ENCODE data around the gene PIK3C2G.
"Not testable (repeated sequence)": the region's sequence is repeated elsewhere in the genome, so short reads cannot be mapped to it uniquely, and the experiment has no call there.

PIK3C2G gene

DNA sequence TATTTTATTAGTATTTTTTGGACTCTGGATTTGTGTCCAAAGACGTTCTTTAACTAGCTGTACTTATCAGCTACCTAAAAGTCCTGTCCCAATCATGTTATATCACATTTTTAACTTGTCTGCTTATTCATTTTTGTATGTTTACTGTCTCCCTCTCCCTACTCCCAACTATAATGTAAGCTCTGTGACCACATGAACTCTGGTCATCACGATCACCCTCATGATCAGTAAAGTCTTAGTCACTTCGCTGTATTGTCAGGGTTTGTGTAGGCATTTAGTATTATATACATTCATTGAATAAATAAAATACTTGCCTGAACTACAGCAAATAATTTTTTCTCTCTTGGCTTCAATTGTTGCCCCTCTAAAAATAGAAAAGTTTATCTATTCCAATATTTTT lies 211.0 kb downstream of the PIK3C2G start:
- DNase-seq (ENCODE audit: low read depth): no peak

DNA sequence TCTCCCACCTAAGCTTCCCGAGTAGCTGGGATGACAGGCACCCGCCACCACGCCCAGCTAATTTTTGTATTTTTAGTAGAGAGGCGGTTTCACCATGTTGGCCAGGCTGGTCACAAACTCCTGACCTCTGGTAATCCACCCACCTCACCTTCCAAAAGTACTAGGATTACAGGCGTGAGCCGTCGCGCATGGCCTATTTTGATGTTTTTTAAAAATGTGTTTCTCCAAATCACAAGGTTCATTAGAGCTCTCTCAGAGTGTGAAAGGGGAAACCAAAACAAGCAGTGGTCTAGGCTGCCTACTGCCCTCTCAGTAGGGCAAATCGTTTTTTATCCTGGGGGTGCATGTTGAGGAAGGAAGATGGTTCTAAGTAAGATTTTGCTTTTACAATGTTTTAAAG lies 211.5 kb downstream of the PIK3C2G start:
- DNase-seq (ENCODE audit: low read depth): no peak

DNA sequence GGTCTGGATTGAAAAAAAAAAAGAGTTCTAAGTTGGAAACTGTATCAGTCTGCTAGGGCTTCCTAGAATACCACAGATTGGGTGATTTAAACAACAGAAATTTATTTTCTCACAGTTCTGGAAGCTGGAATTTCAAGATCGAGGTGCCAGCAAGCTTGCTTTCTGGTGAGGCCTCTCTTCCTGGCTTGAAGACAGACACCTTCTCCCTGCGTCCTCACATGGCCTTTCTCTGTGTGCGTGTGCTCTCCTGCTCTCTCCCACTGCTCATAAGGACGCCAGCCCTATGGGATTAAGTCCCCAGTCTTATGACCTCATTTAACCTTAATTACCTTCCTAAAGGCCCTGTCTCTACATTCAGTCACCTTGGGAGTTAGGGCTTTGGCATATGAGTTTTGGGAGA lies 215.5 kb downstream of the PIK3C2G start:
- DNase-seq (ENCODE audit: low read depth): no peak

DNA sequence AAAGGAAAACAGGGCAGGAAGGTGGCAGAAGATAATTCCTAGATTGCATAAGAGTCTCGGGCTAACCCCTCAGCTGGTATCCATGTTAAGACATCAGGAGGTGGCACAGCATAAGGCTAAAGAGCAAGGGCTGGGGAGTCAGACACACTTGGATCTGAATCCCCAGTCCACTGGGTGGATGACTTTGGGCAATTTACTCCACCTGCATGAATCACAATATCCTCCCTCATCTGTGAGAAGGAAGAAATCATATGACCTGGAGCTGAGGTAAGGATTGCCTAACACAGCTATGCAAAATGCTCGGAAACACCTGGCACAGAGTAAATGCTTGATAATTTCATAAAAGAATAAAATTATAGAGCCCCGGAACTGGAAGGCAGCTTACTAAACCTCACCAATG lies 217.9 kb downstream of the PIK3C2G start:
- DNase-seq (ENCODE audit: low read depth): no peak

DNA sequence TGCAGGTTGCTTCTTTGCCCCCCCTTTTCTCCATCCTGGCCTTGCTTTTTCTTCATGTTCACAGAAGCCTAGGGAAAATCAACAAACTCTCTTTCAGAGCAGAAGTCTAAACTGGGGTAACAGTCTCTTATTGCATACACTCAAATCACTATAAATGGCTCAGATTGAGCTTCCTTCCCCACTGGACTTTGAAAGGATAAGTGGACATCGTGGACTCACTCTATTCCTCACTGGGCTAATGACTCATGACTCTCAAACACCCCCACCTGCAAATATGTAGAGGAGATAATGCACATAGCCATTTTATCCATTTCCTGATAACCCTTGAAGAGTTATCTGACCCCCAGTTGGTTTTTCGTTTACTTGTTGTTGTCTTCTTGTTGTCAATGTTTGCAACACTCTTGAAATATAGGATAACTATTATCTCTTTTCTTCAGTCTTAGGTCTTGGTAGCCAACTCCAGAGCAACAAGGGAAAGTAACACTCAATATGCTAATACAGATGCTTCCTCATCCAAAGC lies 221.3 kb downstream of the PIK3C2G start:
- DNase-seq (ENCODE audit: low read depth): no peak

DNA sequence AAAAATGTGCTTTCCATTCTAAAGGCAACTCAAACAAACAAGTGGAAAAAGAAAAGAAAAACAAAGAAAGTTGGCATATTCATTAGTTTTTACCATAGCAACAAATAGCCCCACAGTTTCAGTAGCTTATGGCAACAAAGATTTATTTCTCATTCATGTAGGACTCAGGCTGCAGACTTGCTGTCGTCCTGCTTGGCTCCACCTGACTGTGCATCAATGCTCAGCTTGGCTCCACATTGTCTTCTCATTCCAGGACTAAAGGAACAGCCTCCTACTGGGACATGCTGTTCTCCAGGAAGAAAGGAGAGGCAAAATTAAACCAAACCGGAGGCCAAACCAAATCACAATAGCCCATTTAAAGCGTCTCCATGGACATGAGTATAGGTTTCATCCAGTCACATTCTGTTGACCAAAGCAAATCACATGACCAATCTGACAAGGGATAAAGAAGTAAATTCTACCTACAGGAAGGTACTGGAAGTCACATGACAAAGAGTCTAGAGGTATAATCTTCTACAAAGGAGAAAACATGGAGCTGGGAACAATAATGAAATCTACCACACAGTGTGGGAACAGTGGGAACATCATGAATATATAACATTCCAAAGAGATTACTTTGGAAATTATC lies 222.5 kb downstream of the PIK3C2G start:
- no peak for DNase-seq (ENCODE audit: low read depth)

DNA sequence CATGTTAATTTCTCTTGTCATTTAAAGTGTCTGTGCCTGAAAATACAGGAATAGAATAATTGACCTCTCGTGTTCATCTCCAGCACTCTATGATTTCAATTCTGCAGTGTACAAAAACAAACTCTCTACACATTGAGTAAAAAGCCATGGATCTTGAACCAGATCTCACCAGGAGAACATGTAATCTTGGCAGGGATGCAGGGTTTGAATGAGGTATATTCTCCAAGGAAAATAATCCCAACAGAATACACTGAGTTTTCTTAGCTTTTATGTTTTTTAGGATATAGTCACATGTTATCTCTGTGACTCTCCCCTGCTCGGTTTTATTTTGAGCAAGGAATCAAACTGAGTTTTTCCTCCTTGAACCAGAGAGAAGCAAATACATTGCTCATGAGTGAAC lies 224.7 kb downstream of the PIK3C2G start:
- no peak for DNase-seq (ENCODE audit: low read depth)

DNA sequence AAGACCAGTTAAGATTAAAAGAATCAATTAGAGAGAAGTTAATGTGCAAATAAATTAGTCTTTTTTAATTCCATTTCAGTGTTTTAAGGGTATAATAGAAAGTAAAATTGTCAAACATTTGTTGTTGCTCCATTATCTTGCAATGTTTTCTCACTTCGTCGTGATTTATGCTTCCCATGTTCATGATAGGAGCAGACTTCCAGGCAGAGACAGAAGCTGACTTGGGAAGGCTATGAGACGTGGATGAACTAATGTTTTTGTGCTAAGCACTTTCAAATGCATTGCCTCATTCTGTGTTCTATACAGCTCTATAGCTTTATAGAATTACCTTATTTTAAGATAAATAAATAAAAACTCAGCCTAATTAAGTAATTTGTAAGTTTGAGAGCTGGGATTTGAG lies 226.2 kb downstream of the PIK3C2G start:
- DNase-seq (ENCODE audit: low read depth): no peak

DNA sequence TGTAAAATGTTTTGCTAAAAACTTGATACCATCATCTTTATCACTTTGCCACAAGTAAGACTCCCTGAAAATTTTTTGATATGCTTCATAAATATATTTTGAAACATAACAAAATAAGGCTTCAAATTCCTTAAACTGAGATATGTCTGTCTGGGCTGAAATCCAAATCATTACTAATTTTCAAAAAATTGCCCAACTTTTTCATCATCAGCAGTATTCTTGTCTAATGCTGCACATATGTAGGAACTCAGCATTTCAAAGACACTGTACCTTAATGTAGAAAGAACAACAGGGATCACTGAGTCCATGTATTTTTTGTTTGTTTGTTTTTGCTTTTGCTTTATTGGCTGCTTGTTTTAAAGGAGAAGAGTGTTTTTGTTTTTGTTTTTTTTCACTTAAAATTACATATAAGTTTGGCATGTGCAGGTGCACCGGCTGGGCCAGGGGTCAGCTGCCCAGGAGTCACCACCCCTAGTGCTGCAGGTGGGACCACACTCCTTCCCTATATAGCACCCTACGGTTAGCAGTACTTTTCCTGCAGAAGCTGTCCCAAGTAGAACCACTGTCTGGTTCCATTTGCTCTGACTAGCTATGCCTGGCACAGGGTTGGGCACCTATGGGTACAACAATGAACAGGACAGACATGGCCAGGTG lies 231.2 kb downstream of the PIK3C2G start:
- no peak for DNase-seq (ENCODE audit: low read depth)

DNA sequence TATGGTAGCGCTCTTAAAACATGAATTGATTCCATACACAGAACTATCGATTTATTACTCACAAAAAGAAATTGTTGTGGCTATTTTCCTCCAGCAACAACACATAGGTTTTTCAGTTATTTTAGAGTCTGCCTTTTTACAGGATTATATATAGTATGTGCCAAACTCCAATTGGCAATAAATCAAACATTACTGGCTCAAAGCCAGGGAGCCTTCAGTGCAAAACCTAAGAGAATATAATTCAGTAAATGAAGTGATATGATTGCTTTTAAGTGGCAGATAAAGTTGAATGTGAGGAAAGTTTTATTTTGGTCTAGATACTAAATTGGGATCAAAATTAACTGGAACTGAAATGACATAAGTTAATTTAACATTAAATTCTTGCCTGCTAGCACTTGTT lies 234.8 kb downstream of the PIK3C2G start:
- no peak for DNase-seq (ENCODE audit: low read depth)

DNA sequence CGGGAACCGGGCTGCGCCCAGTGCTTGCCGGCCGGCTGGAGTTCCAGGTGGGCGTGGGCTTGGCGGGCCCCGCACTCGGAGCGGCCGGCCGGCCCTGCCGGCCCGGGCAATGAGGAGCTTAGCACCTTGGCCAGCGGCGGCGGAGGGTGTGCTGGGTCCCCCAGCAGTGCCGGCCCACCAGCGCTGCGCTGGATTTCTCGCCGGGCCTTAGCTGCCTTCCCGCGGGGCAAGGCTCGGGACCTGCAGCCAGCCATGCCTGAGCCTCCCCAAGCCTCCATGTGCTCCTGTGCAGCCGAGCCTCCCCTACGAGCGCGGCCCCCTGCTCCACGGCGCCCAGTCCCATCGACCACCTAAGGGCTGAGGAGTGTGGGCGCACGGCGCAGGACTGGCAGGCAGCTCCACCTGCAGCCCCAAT lies 238.8 kb downstream of the PIK3C2G start:
- DNase-seq (ENCODE audit: low read depth): not testable (repeated sequence)

DNA sequence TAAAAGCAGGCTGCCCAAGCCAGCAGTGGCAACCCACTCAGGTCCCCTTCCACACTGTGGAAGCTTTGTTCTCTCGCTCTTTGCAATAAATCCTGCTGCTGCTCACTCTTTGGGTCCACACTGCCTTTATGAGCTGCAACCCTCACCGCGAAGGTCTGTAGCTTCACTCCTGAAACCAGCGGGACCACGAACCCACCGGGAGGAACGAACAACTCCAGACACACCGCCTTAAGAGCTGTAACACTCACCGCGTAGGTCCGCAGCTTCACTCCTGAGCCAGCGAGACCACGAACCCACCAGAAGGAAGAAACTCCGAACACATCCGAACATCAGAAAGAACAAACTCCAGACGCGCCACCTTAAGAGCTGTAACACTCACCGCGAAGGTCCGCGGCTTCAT lies 239.4 kb downstream of the PIK3C2G start:
- DNase-seq (ENCODE audit: low read depth): not testable (repeated sequence)

DNA sequence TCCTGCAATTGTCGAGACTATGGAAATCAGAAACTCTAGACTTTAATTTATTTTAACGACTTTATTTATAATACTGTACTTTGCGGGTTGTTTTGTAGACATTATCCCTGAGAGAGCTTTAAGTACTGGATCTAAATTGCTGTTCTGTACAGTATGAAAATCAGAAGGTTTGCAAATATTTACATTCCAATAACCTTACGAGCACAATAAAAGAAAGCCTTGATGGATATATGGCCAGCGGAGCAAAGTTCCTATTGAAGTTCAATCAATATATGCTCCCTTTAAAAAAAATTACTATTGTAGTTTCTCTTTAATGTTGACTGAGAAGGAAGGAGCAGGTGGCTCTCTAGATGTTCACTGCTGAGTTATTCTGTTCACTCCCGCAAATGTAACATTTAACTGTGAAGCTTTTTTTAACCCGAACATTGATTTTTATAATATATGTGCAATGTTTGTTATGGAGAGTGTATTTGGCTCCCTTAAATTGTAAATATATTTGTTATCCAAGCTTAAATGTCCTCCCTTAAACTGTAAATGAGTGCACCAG lies 241.2 kb downstream of the PIK3C2G start:
- no peak for DNase-seq (ENCODE audit: low read depth)

DNA sequence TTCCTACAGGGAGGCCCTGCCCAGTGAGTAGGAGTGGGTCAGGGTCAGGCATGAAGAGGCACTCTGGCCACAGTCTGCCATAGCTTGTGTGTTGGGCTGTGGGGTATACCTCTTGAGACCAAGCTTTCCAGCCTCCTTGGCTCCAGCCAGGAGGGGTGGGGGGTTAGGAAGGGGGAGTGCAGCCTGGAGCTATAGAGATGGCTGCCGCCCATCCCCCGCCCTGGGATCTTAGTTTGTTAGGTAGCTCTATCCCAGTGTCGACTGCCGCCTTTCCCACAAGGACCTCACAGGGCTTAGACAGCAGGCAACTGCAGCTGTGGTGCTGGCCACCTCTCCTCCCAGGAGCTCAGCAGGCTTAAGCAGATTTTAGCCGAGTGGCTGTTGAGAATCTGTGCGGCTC lies 260.1 kb downstream of the PIK3C2G start:
- DNase-seq (ENCODE audit: low read depth): no peak

DNA sequence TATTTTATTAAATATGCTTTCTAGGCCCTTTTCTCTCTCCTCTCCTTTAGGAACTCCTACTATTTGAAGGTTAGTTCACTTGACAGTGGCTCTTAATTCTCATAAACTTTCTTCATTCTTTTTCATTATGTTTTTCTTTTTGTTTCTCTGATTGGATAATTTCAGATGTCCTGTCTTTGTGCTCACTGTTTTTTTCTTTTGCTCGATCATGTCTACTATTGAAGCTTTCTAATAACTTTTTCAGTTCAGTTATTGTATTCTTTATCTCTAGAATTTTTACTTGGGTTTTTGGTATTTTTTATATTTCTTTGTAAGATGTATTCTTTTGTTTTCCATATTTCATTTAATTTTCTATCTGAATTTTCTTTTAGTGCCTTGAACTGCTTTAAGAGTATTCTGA lies 261.5 kb downstream of the PIK3C2G start:
- DNase-seq (ENCODE audit: low read depth): no peak

DNA sequence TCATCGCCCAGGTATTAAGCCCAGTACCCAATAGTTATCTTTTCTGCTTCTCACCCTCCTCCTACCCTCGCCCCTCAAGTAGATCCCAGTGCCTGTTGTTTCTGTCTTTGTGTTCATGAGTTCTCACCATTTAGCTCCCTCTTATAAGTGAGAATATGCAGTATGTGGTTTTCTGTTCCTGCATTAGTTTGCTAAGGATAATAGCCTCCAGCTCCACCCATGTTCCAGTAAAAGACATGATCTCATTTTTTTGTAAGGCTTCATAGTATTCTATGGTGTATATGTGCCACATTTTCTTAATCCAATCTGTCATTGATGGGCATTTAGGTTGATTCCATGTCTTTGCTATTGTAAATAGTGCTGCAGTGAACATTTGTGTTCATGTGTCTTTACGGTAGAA lies 281.2 kb downstream of the PIK3C2G start:
- not testable (repeated sequence) for DNase-seq (ENCODE audit: low read depth)

DNA sequence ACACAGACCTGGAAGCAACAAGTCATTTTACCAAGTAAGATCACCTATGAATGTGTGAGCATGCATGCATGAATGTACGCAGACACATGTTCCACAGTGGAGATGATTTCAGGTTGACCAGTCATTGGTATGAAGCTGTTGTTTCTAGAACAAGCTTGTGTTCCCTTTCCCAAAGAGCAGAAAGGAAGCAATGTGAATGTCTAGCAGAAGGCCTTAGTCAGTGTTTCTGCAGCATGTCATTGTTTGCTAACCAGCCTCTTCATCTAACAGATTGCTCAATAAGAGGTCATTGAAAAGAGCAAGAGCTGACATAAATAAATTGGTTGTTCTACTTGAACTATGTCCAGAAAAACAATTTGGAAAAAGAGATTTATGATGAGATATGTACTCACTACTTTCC lies 285.1 kb downstream of the PIK3C2G start:
- no peak for DNase-seq (ENCODE audit: low read depth)

DNA sequence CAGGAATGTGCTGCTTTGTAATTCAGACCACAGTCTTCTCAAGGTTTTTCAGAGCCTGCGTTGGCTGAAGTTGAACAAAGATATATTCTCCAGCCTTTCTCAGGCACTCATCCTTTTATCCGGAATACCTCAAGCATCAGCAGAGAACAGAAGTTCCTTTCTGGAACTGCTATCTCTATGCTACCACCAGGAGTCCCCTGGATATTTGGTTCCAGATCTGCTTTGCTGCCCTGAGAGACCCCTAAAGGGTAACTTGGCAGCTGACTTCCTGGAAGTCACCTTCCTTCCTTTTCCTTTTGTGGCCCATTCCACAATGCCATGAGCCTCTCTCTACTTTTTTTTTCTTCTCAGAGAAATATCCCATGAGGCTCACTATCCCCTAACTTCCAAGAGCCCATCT lies 288.3 kb downstream of the PIK3C2G start:
- DNase-seq (ENCODE audit: low read depth): no peak

DNA sequence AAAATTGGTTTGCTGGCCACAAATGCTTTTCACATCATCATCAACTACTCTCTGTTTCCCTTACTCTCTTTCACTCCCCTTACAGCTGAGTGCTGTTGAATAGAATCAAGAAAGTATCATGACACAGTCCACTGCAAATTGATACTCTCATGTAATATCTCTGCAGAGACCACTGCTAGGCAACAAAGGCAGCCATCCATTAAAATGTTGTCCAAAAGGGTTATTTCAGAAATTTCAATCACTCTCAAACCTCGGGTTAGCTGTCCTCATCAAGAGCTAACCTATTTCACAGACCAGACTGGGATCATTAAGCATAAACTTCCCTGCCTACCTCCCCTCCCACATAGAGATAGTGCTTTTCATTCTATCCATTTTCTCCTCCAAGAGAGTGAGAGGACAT lies 289.8 kb downstream of the PIK3C2G start:
- no peak for DNase-seq (ENCODE audit: low read depth)

DNA sequence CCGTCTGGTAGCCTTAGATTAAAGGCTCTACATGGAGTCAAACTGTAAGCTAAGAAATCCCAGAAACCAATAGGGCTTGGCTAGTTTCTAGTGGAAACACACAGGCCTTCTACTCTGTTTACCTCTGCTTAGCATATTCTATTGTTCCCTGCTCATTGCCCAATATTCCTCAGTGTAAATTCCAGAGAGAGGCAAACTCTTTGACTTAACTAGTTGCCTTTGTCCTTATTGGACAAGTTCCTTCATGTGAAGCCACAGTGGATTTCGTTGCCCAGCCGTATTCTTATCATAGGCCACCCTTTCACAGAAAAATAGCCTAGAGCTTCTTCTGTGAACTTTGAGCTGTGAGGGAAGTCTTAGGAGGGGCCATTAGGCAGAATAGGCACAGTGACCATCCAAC lies 290.4 kb downstream of the PIK3C2G start:
- DNase-seq (ENCODE audit: low read depth): no peak

DNA sequence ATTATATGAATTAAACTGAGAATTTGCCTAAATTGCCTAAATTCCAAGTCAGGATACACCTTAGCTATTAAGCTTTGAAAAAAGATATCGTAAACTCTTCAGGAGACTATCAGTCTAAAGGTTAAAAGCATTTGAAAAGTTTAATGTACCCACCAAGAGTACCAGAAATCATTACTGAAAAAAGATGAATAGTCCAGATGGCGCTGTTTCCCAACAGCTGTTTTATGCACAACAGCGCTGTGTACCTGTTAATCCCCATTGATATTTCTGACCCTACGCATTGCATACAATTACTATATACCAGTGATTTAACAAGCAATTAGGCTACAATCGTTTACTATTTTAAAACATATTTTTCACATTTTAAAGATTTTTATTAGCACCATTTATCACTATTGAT lies 291.5 kb downstream of the PIK3C2G start:
- DNase-seq (ENCODE audit: low read depth): no peak

DNA sequence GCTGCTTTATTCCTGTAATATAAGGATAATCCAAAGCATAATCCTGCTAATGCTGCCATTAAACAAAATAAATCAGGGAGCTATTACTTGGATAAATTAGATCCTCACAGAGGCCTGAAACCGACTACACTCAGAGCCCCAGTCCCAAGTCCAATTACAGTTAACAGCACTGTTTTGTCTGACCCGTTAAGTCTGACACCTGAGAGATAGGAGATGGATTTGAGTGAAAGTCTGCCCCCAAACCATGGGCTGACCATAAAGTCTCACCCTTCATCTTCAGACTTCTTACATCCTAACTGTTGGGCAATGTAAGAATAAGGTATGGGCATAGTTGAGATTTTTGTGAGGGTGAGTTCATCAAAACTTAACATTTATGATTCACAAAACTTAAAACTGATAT lies 294.8 kb downstream of the PIK3C2G start:
- DNase-seq (ENCODE audit: low read depth): no peak

DNA sequence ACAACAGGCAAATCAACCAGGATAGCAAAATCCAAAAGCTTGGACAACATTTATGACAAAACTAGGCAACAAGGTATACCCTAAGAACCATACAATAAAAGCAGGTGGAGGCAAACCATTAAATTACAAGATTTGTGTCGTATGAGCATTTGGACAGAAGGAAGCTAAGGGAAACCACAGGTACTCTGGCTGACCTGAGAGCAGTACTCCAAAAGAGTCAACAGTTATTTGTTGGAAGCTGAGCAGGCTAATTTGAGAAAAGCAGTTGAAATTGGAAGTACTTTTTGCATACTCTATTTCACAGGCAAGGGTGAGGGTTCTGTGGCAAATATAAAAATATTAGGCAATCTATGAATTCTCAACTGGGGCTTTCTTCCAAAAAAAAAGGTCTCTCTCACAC lies 297.9 kb downstream of the PIK3C2G start:
- DNase-seq (ENCODE audit: low read depth): no peak

DNA sequence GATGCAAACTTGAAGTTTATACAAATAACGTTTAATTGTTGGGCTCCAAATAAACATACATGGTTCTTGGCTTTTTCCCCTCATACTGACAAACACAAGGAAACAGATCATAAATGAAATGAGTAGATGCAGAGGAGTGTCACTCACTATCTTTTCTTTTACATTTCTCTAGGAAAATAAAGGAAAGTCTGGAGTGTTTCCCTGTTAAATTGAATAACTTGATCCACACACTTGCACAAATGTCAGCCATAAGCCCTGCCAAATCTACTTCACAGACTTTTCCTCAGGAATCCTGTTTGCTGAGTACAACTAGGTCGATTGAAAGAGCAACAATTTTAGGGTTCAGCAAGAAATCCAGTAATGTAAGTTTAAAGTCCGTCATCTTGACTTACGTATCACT lies 301.2 kb downstream of the PIK3C2G start:
- no peak for DNase-seq (ENCODE audit: low read depth)
